Fibroblast of the conjunctiva (primary cell): ENCODE results near the gene GPATCH2L.

Experiments
- DNase-seq: peaks from one replicate; pipeline ENCODE4 v3.0.0-alpha.2; 2010; ENCODE audit warnings: low read depth

GPATCH2L gene

DNA sequence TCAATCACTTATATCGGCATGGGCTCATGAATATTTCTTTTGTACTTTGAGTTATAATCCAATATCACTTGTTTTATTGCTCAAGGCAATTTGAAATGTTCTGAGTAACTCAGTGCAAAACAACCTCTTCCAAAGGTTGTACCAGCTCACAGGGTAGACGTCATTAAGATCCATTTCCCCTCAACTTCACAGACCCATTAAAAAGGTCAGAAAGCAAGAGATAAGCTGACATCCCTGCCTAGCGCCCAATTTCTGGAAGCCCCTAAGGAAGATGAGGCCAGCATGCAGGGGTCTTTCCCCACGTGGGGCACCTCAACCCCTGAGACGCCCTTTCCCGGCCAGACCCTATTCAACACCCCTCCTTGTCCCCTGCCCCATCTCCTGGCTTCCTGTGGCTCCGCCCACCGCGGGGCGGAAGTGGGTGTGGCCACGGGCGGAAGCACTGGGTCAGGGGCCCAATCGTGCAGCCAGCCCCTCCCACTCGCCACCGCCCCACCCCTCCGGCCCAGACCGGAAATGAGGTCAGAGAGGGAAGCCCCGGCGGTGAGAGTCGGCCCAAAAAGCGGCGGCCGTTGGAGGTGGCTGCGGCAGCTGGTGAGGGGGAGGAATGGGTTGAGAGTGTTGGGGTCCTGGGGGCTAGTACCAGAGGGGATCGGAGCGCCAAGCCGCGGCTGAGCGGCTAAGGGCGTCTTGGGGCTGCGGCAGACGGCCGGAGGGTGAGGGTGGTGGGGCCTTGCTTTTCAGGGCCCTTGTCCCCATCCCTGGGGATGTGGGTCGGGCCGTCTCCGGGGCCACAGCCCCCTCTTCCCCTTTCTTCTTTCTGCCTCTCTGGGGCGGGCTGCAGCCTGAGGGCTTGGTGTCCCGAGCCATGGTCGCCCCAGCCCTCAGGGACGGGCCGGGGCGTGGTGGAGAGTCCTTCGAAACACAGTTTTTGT is at the start of gene GPATCH2L:
Gene GPATCH2L, plus strand, starts transcription at position 525 of the 935 bp plus-strand sequence. CDS start 2,442 bp downstream, outside the sequence.
- DNase-seq, result peak; percentile 69

GRCh38 chr14:76104802-76105355 is 46.8 kb upstream of the GPATCH2L start:
- DNase-seq, result no peak

DNA sequence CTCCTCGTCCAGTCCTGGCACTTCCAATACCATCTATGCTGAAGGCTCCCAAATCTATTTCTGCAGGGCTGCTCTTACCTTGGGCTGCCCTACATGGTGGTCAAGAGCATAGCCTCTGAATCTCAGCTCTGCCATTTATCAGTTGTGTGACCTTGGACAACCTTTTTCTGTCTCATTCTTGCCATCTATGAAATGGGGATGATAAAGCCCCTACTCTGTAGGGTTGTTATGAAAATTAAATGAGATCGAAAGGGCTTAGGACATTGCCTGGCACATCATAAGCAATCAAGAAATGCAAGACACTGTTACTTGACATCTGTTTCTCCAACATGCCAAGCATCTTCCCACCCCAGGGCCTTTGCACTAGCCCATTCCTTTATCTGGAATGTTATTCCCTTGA is 45.5 kb upstream of the GPATCH2L start:
- DNase-seq, result no peak

GRCh38 chr14:76109087-76109880 is 42.4 kb upstream of the GPATCH2L start:
- peak; percentile 10 for DNase-seq

DNA sequence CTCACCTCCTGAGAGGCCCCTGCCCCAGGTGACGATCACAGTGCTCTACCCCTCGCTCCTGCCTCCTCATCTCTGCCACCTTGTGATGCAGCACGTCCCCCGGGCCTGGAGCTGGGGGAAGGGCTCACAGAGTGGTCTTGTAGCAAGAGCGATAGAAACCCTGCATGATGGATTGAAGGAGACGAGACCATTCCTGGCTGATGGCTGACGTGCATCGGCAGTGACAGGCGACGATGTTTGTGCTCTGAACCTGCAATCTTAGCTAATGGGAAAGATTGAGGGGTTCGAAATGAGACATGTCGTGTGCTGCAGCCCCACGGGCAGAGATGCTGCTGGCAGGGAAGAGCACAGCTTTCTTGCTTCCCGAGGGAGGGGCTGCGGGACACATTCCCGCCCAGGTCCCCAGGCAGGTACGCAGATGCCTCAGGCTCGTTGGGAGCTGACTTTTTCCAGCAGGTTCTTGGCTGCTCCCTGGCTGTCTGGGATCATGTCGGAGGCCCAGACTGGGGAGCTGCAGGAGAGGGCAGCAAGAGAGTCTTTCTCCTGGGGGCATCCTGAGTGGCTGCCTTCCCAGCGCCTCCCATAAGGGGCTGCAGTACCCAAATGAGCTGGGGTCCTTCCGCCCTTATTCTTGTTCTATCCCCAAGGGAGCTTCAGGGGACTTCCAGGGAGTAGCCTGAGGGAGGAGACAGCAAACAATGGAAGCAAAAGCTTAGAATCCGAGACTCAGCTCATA is 38.7 kb upstream of the GPATCH2L start:
- no peak for DNase-seq

DNA sequence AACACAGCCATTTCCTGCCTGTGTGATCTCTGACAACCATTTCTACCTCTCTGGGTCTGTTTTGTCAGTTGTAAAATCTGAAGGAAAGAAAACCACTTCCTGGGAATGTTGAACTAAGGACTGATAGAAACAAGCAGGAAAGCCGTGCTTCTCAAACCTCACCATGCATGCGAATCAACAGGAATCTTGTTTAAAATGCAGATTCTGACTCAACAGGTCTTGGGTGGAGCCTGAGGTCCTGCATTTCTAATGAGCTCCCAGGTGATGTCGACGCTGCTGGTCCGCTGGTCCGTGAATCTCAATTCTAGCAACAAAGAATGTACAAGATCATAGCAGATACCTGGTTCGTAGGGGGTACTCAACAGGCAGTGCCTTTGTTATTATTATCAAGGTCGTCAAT is 38.0 kb upstream of the GPATCH2L start:
- no peak for DNase-seq

DNA sequence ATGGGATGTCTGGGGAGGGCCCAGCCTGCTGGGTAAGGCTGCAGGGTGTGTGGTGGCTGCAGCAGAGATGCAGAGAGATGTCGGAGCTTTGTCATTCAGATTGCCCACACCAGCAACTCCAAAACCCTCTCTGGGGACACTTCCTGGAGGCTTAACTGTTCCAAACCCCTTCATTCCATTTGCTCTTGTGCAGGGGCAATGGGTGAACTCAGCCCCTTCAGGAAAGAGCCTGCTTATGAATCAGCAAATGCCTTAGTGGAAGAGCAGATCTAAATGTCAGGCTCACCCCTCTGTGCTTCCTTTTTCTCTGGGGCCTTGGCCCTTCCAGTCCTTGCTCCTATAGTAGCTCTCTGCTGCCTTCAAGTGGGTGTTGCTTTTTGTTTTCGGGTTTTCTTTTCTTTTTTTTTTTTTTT is 36.7 kb upstream of the GPATCH2L start:
- no peak for DNase-seq

- DNase-seq, result no peak
These were observed 33.8 kb upstream of the GPATCH2L start for GRCh38 chr14:76117789-76118484.

GRCh38 chr14:76118594-76118993 is 33.1 kb upstream of the GPATCH2L start:
- no peak for DNase-seq

- DNase-seq, result no peak
These were observed 30.5 kb upstream of the GPATCH2L start for GRCh38 chr14:76121089-76121748.

GRCh38 chr14:76123426-76124225 is 28.1 kb upstream of the GPATCH2L start:
- no peak for DNase-seq

DNA sequence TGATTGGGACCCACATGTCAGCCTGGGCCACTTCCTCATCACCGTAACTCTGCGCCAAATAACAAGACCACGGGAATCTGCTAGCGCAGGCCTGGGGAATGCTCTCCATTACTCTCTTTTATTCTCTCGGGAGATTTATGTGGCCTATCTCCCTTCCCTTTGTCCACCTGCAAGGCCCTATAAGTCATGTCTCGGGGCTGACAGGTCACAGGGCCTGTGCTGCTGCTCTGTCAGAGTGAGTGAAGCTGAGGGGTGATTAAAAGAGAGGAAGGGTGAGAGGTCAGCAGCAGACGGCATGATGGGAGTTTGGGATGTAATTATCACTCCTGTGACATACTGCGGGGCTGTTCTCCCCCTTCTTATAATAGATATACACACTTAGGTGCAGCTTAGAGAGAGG is 26.2 kb upstream of the GPATCH2L start:
- DNase-seq, result no peak

- no peak for DNase-seq
These were observed 25.6 kb upstream of the GPATCH2L start for GRCh38 chr14:76126076-76126475.

DNA sequence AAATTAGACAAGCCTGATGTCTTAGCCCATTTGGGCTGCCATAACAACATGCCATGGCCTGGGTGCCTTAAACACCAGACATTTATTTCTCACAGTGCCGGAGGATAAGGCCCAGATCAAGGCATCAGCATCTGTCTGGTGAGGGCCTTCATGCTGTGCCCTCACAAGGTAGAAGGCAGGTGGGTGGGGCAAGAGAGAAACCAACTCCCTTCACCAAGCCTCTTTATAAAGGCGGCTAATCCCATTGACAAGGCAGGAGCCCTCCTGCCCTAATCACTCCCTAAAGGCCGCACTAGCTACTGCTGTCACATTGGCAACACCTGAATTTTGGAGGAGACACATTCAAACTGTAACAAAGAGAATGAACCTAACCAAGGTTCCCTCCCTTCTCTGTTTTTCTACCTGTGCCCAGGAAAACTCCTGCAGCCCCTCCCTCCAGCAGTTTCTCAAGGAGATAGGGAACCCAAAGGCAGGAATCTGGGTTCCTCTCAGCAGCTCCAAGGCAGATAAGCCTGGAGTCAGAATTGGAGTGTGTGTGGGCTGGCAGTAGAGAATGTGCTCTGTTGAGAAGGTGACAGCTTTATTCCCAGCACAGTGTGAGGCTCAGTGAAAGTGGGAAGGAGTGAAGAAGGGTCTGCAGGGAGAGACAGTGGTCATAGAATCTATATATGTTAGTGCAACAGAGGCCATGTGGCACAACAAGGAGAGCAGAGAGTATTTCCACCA is 21.7 kb upstream of the GPATCH2L start:
- no peak for DNase-seq

- no peak for DNase-seq
These were observed 20.4 kb upstream of the GPATCH2L start for GRCh38 chr14:76131071-76131965.

DNA sequence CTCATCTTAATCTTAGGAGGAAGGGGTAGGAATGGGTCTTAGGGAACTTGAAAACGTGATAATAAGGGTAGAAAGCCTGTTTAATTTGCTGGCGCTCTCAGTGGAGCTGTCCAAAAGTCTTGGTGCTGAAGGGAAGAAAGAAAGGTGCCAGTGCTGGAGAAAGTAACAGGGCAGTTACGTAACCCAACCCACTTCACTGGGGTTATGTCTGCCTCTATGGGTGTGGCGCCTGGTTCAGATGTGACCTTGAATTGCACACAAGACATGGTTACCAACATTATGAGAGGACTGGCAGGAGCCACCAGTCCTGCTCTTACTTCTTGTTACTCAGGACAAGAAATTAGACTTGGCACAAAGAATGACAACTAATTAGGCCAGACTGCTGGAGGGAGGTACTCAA is 18.6 kb upstream of the GPATCH2L start:
- DNase-seq, result no peak

- no peak for DNase-seq
These were observed 17.5 kb upstream of the GPATCH2L start for GRCh38 chr14:76134231-76134630.

- DNase-seq, result no peak
These were observed 16.0 kb upstream of the GPATCH2L start for GRCh38 chr14:76135722-76136121.
